ENCODE measurements around the gene TCF3.

TCF3 gene

DNA sequence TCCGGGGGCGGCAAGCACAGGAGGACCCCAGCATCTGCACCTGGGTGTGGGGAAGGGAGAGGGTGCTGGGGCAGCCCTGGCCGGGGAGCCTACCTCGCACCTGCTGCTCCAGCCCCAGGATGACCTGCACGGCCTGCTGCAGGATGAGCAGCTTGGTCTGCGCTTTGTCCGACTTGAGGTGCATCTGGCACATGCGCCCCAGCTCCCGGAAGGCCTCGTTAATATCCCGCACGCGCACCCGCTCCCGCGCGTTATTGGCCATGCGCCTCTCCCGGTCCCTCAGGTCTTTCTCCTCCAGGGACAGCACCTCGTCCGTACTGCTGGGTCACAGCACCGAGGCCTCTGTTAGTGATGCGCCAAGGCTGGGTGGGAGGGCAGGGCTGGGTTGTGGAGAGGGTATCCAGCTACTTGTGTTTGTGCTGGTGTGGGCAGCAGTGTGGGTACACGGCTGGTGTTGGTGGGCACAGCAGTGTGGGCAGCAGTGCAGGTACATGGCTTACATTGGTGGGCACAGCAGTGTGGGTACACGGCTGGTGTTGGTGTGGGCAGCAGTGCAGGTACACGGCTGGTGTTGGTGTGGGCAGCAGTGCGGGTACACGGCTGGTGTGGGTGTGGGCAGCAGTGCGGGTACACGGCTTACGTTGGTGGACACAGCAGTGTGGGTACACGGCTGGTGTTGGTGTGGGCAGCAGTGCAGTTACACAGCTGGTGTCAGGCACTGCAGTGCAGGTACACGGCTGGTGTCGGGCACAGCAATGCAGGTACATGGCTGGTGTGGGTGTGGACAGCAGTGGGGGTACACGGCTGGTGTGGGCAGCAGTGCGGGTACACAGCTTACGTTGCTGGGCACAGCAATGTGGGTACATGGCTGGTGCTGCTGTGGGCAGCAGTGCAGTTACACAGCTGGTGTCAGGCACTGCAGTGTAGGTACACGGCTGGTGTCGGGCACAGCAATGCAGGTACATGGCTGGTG lies 40.0 kb downstream of the TCF3 start:
- no peaks in the 10 kb centered on the region for H3K9me3 ChIP-seq (ENCODE audit: control insufficient read depth, low read depth, low read length)
- H3K9ac ChIP-seq (ENCODE audit: low read length): no peak overlapping the region
- H3K36me3 ChIP-seq (ENCODE audit: control insufficient read depth, low read depth, low read length): peaks cover 72% of the 10 kb centered on the region
- no peak overlapping the region for H3K4me3 ChIP-seq (ENCODE audit: low read length)
- H3K4me1 ChIP-seq (ENCODE audit: control insufficient read depth, low read depth, low read length): no peaks in the 10 kb centered on the region
- H3K27ac ChIP-seq (ENCODE audit: low read length): no peak overlapping the region
- H3K27me3 ChIP-seq (ENCODE audit: control insufficient read depth, insufficient read depth, low read length): no peaks in the 10 kb centered on the region

- H3K9ac ChIP-seq (ENCODE audit: low read length): no peak overlapping the region
- no peaks in the 10 kb centered on the region for H3K27me3 ChIP-seq (ENCODE audit: control insufficient read depth, insufficient read depth, low read length)
- H3K4me1 ChIP-seq (ENCODE audit: control insufficient read depth, low read depth, low read length): no peaks in the 10 kb centered on the region
- H3K4me3 ChIP-seq (ENCODE audit: low read length): no peak overlapping the region
- no peak overlapping the region for H3K27ac ChIP-seq (ENCODE audit: low read length)
- no peaks in the 10 kb centered on the region for H3K9me3 ChIP-seq (ENCODE audit: control insufficient read depth, low read depth, low read length)
- H3K36me3 ChIP-seq (ENCODE audit: control insufficient read depth, low read depth, low read length): peaks cover 62% of the 10 kb centered on the region
These were observed 41.1 kb downstream of the TCF3 start for GRCh38 chr19:1611353-1611752.

DNA sequence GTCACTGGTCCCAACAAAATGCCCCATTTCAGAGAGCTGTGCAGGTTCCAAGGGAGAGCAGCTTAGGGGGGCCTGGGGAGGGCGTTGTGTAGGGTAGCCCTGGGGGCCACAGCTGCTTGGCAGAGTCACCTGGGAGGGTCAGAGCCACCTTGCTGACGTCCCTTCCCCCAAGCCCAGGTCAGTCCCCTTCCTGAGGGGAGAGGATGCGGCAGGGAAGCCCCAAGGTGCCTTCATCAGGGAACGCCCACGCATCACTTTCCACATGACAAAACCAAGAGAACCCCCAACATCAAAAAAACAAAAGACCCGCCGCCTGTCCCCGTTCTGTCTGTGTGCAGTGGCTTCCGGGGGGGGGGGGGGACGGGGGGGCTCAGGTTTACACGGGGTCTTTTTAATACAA lies 41.8 kb downstream of the TCF3 start:
- Histone ChIP-seq H3K36me3 (ENCODE audit: control insufficient read depth, low read depth, low read length) (peaks cover 55% of the 10 kb centered on the region), H3K9me3 (ENCODE audit: control insufficient read depth, low read depth, low read length) (no peaks in the 10 kb centered on the region), H3K4me3 (ENCODE audit: low read length) (no peak overlapping the region), H3K4me1 (ENCODE audit: control insufficient read depth, low read depth, low read length) (peaks cover 3% of the 10 kb centered on the region), H3K9ac (ENCODE audit: low read length) (no peak overlapping the region), H3K27ac (ENCODE audit: low read length) (no peak overlapping the region), H3K27me3 (ENCODE audit: control insufficient read depth, insufficient read depth, low read length) (no peaks in the 10 kb centered on the region)

- Histone ChIP-seq H3K36me3 (ENCODE audit: control insufficient read depth, low read depth, low read length) (peaks cover 51% of the 10 kb centered on the region), H3K4me3 (ENCODE audit: low read length) (no peak overlapping the region), H3K27me3 (ENCODE audit: control insufficient read depth, insufficient read depth, low read length) (no peaks in the 10 kb centered on the region), H3K9ac (ENCODE audit: low read length) (no peak overlapping the region), H3K4me1 (ENCODE audit: control insufficient read depth, low read depth, low read length) (peaks cover 3% of the 10 kb centered on the region), H3K27ac (ENCODE audit: low read length) (no peak overlapping the region), H3K9me3 (ENCODE audit: control insufficient read depth, low read depth, low read length) (no peaks in the 10 kb centered on the region)
These were observed 42.5 kb downstream of the TCF3 start for GRCh38 chr19:1609680-1610474.

DNA sequence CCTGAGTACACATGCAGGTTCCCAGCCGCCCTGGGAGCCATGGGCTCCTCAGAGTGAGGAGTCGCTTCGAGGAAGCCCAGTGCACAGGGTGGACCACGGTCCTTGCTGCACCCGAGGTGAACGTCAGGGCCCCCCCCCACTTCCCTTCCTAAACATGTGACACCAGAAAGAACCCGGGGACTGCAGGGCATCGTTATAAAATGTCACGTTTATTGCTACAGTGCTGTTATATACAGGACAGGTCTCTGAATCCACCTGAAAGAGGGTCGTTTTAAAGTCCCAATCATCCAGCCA lies 43.4 kb downstream of the TCF3 start:
- H3K9me3 ChIP-seq (ENCODE audit: control insufficient read depth, low read depth, low read length): no peaks in the 10 kb centered on the region
- no peak overlapping the region for H3K9ac ChIP-seq (ENCODE audit: low read length)
- H3K27ac ChIP-seq (ENCODE audit: low read length): no peak overlapping the region
- H3K36me3 ChIP-seq (ENCODE audit: control insufficient read depth, low read depth, low read length): peaks cover 43% of the 10 kb centered on the region
- no peaks in the 10 kb centered on the region for H3K27me3 ChIP-seq (ENCODE audit: control insufficient read depth, insufficient read depth, low read length)
- peaks cover 3% of the 10 kb centered on the region for H3K4me1 ChIP-seq (ENCODE audit: control insufficient read depth, low read depth, low read length)
- no peak overlapping the region for H3K4me3 ChIP-seq (ENCODE audit: low read length)

- Histone ChIP-seq H3K27me3 (ENCODE audit: control insufficient read depth, insufficient read depth, low read length) (no peaks in the 10 kb centered on the region), H3K9me3 (ENCODE audit: control insufficient read depth, low read depth, low read length) (no peaks in the 10 kb centered on the region), H3K9ac (ENCODE audit: low read length) (no peak overlapping the region), H3K4me3 (ENCODE audit: low read length) (no peak overlapping the region), H3K27ac (ENCODE audit: low read length) (no peak overlapping the region), H3K4me1 (ENCODE audit: control insufficient read depth, low read depth, low read length) (peaks cover 3% of the 10 kb centered on the region), H3K36me3 (ENCODE audit: control insufficient read depth, low read depth, low read length) (peaks cover 38% of the 10 kb centered on the region)
These were observed 43.9 kb downstream of the TCF3 start for GRCh38 chr19:1608359-1609102.

DNA sequence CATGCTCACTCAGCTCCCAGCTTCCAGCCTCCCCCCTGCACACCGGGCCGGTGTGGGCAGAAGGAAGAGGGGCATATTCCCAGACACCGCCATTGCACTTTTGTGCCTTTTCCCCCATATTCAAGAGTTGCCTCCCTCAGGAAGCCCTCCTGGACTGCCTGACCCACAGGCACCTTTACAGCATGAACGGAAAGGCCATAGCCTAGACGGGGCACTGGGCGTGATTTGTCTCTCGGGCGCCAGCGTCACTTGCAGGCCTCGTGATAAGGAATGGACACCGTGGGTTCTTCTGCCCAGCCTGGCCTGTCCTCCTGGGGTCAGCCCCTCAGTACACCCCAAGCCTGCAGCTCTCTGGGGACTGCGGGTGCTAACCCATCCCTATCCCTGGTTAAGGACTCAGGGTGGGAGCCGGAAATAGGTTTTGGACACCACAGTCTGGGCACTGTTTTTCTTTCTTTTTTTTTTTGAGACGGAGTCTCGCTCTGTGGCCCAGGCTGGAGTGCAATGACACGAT lies 46.2 kb downstream of the TCF3 start:
- Histone ChIP-seq H3K9ac (ENCODE audit: low read length) (peak overlapping the region; percentile 51), H3K4me1 (ENCODE audit: control insufficient read depth, low read depth, low read length) (peaks cover 3% of the 10 kb centered on the region), H3K27ac (ENCODE audit: low read length) (peak overlapping the region; percentile 43), H3K9me3 (ENCODE audit: control insufficient read depth, low read depth, low read length) (no peaks in the 10 kb centered on the region), H3K27me3 (ENCODE audit: control insufficient read depth, insufficient read depth, low read length) (no peaks in the 10 kb centered on the region), H3K4me3 (ENCODE audit: low read length) (peak overlapping the region; percentile 65), H3K36me3 (ENCODE audit: control insufficient read depth, low read depth, low read length) (peaks cover 17% of the 10 kb centered on the region)

DNA sequence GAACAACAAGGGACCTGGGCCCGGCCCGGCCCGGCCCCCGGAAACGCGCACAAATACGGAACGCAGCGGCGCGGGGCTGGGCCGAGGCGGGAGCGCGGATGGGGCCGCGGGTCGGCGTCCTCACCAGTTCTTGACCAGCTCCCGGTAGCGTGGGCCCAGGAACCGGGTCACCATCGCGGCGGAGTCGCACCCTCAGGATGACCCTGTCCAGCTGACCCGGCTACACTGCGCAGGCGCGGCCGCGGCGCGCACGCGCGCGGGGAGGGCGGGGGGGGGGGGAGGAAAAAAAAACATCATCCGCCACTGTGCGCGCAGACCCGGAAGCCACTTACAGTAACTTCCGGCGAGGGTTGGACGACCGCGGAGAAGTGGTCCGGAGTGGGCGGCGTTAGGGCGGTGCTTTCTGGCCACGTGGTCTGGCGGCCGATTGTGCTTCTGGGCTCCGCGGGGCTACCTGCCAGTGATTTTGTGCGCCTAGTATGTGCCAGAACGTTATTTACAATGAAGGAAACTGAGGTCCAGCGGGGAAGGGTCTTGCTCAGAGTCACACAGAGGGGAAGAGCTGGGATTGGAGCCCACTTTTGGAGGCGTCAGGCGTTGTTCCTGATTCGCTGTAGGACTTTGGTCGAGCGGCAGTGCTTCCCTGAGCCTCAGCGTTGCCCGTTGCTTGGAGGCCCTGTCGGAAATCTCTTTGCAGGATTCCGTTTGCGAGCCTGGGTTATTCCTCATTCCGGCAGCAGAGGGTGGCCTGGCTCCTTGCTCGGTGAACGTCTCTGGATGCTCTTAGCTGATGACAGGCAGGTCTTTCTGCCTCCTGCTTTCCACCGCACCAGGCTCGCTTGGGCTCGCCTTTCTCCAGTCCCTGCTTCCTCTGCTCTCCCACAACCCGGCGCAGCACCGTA lies 46.9 kb downstream of the TCF3 start, which contains the start of gene UQCR11:
TSS of gene UQCR11 (minus strand) at position 227 of the 902 bp plus-strand sequence. CDS start at position 174, 53 bp downstream.
- Histone ChIP-seq H3K4me1 (ENCODE audit: control insufficient read depth, low read depth, low read length) (peaks cover 3% of the 10 kb centered on the region), H3K36me3 (ENCODE audit: control insufficient read depth, low read depth, low read length) (peaks cover 10% of the 10 kb centered on the region), H3K27ac (ENCODE audit: low read length) (peak within 1 kb of the TSS; percentile 43), H3K4me3 (ENCODE audit: low read length) (peak within 1 kb of the TSS; percentile 65), H3K9ac (ENCODE audit: low read length) (peak within 1 kb of the TSS; percentile 51), H3K27me3 (ENCODE audit: control insufficient read depth, insufficient read depth, low read length) (no peaks in the 10 kb centered on the region), H3K9me3 (ENCODE audit: control insufficient read depth, low read depth, low read length) (no peaks in the 10 kb centered on the region)

DNA sequence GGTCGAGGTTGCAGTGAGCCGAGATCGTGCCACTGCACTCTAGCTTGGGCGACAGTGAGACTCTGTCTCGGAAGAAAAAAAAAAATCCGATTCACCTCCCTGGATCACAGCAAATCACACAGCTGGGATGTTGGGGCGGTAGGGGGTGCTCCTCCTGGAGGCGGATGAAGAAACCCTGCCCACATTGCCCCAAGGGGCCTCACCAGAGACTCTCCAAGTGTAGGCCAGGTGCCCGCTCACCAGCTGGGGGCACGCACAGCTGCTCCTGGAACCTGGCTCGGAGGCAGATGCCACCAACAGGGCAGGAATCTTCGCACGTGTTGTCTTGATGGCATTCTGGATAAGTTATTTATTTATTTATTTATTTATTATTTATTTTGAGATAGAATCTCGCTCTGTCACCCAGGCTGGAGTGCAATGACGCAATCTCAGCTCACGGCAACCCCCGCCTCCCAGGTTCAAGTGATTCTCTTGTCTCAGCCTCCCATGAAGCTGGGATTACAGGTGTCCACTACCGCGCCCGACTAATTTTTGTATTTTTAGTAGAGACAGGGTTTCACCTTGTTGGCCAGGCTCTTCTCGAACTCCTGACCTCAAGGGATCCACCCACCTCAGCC lies 50.2 kb downstream of the TCF3 start:
- Histone ChIP-seq H3K9ac (ENCODE audit: low read length) (no peak overlapping the region), H3K36me3 (ENCODE audit: control insufficient read depth, low read depth, low read length) (peaks cover 24% of the 10 kb centered on the region), H3K27ac (ENCODE audit: low read length) (no peak overlapping the region), H3K9me3 (ENCODE audit: control insufficient read depth, low read depth, low read length) (no peaks in the 10 kb centered on the region), H3K4me1 (ENCODE audit: control insufficient read depth, low read depth, low read length) (peaks cover 3% of the 10 kb centered on the region), H3K4me3 (ENCODE audit: low read length) (no peak overlapping the region), H3K27me3 (ENCODE audit: control insufficient read depth, insufficient read depth, low read length) (no peaks in the 10 kb centered on the region)

- Histone ChIP-seq H3K27me3 (ENCODE audit: control insufficient read depth, insufficient read depth, low read length) (no peaks in the 10 kb centered on the region), H3K4me1 (ENCODE audit: control insufficient read depth, low read depth, low read length) (peaks cover 3% of the 10 kb centered on the region), H3K36me3 (ENCODE audit: control insufficient read depth, low read depth, low read length) (peaks cover 29% of the 10 kb centered on the region), H3K9me3 (ENCODE audit: control insufficient read depth, low read depth, low read length) (no peaks in the 10 kb centered on the region), H3K9ac (ENCODE audit: low read length) (no peak overlapping the region), H3K27ac (ENCODE audit: low read length) (no peak overlapping the region), H3K4me3 (ENCODE audit: low read length) (no peak overlapping the region)
These were observed 50.8 kb downstream of the TCF3 start for GRCh38 chr19:1601613-1602064.
